Stimulated activated CD4-positive, alpha-beta T cell treated with anti-CD3 and anti-CD28 coated beads, Interleukin-1b, Interleukin-23, amount 100 ng/mL, for 1 hour (primary cell): ENCODE results near the gene CDKN1A.

Experiments
- DNase-seq, 2 donors: peaks; one replicate each; pipeline ENCODE4 v3.0.0-alpha.2; 2020; ENCODE audit warnings: low read depth in 2 of 2

Gene CDKN1A

GRCh38 chr6:36677059-36677749, 1.3 kb upstream of the CDKN1A start:
- no peak for DNase-seq

DNA sequence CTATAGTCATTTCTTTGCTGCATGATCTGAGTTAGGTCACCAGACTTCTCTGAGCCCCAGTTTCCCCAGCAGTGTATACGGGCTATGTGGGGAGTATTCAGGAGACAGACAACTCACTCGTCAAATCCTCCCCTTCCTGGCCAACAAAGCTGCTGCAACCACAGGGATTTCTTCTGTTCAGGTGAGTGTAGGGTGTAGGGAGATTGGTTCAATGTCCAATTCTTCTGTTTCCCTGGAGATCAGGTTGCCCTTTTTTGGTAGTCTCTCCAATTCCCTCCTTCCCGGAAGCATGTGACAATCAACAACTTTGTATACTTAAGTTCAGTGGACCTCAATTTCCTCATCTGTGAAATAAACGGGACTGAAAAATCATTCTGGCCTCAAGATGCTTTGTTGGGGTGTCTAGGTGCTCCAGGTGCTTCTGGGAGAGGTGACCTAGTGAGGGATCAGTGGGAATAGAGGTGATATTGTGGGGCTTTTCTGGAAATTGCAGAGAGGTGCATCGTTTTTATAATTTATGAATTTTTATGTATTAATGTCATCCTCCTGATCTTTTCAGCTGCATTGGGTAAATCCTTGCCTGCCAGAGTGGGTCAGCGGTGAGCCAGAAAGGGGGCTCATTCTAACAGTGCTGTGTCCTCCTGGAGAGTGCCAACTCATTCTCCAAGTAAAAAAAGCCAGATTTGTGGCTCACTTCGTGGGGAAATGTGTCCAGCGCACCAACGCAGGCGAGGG, 594 bp upstream of the CDKN1A start:
- no peak for DNase-seq

GRCh38 chr6:36679043-36679833, 724 bp downstream of the CDKN1A start:
- DNase-seq = no peak

DNA sequence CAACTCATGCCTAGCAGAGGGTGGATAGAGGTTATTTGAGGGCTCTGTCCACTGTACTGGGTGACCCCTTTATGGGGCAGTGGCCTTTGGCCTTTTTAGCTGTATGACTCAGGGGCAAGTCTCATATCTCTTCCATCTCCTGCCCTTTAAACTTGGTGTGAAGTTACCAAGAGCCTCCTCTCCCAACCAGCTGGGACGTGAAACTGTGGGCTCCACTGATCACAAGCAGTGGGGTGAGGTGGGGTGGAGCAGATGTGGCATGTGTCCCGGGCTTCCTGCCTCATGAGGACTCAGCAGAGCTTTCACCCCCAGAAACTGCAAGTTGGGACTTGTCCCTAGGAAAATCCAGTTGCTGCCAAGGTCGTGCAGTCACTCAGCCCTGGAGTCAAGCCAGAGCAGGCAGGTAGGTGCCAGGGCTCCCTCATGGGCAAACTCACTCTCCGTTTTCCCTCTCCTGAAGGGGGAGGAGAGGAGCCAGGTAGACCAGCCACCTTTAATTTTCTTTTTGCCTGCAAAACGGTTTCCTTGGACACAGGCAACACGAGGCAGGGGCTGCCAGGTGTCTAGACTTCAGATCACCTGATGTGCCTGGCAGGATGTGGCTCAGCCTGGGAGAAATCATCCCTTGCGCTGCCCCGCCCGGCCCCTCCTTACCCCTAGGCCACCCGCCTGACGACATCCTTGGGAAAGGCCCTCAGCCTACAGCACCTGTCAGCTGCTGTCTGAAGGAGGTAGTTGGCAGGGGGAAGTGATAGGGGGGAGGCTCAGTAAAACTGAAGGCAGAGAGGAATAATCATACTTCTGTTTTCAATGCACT, 4.0 kb downstream of the CDKN1A start:
- peak in 1 of 2 donors; percentile 52 for DNase-seq

- DNase-seq = no peak
Observed at GRCh38 chr6:36683145-36683655, 4.7 kb downstream of the CDKN1A start.

GRCh38 chr6:36683656-36684446, 5.3 kb downstream of the CDKN1A start:
- no peak for DNase-seq

GRCh38 chr6:36684447-36684812, 5.9 kb downstream of the CDKN1A start:
- no peak for DNase-seq

GRCh38 chr6:36685166-36685924, 6.8 kb downstream of the CDKN1A start:
- no peak for DNase-seq

DNA sequence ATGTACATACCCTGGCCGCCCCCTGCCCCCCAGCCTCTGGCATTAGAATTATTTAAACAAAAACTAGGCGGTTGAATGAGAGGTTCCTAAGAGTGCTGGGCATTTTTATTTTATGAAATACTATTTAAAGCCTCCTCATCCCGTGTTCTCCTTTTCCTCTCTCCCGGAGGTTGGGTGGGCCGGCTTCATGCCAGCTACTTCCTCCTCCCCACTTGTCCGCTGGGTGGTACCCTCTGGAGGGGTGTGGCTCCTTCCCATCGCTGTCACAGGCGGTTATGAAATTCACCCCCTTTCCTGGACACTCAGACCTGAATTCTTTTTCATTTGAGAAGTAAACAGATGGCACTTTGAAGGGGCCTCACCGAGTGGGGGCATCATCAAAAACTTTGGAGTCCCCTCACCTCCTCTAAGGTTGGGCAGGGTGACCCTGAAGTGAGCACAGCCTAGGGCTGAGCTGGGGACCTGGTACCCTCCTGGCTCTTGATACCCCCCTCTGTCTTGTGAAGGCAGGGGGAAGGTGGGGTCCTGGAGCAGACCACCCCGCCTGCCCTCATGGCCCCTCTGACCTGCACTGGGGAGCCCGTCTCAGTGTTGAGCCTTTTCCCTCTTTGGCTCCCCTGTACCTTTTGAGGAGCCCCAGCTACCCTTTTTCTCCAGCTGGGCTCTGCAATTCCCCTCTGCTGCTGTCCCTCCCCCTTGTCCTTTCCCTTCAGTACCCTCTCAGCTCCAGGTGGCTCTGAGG, 7.6 kb downstream of the CDKN1A start:
- DNase-seq = no peak

DNA sequence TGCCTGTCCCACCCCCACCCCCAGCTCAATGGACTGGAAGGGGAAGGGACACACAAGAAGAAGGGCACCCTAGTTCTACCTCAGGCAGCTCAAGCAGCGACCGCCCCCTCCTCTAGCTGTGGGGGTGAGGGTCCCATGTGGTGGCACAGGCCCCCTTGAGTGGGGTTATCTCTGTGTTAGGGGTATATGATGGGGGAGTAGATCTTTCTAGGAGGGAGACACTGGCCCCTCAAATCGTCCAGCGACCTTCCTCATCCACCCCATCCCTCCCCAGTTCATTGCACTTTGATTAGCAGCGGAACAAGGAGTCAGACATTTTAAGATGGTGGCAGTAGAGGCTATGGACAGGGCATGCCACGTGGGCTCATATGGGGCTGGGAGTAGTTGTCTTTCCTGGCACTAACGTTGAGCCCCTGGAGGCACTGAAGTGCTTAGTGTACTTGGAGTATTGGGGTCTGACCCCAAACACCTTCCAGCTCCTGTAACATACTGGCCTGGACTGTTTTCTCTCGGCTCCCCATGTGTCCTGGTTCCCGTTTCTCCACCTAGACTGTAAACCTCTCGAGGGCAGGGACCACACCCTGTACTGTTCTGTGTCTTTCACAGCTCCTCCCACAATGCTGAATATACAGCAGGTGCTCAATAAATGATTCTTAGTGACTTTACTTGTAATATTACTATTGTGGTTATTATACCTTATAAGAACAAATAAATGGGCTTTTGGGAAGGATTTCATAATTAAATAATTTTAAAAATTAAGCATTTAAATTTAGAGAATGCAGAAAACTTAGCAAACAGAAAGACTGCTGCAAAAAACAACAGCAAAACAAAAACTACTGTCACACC, 8.4 kb downstream of the CDKN1A start:
- no peak for DNase-seq

- DNase-seq = no peak
Observed at GRCh38 chr6:36688063-36688738, 9.7 kb downstream of the CDKN1A start.

- DNase-seq = no peak
Observed at GRCh38 chr6:36688739-36689075, 10.2 kb downstream of the CDKN1A start.

- no peak for DNase-seq
Observed at GRCh38 chr6:36691011-36691410, 12.5 kb downstream of the CDKN1A start.

DNA sequence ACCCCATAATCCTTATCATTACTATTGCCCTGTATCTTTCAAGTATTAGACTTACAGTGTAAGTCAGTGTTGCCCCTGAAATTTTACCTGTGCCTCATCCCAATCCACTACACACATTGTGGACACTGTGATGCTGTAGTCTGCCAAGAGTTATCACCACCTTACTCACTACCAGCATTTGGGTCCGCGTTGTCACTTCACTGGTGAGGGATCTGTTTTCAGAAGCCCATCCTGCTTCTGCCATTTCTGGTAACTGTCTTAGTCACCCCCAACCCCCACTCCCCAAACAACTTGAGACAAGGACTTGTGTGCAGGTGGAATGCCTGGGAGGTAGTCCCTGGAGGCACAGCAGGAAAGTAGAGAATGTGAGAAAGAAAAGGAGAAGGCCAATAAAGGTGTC, 13.1 kb downstream of the CDKN1A start:
- no peak for DNase-seq

- no peak for DNase-seq
Observed at GRCh38 chr6:36692220-36692619, 13.7 kb downstream of the CDKN1A start.

- DNase-seq = no peak
Observed at GRCh38 chr6:36692861-36693702, 14.6 kb downstream of the CDKN1A start.

DNA sequence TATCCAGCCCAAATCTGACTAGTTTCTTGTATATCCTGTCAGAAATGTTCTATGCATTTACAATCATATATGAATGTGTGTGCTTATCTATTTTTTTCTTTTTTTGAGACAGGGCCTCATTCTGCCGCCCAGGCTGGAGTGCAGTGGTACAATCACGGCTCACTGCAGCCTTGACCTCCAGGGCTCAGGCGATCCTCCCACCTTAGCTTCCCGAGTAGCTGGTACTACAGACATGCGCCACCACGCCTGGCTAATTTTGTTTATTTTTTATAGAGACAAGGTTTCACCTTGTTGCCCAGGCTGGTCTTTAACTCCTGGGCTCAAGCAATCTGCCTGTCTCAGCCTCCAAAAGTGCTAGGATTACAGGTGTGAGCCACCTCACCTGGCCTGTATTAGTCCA, 16.1 kb downstream of the CDKN1A start:
- no peak for DNase-seq
